Measurements from ENCODE around the gene PPP6R2.

Gene PPP6R2

GRCh38 chr22:50337262-50338041 is 5.7 kb upstream of the PPP6R2 start:
- no peak for TF ChIP-seq EP300 (IDR thresholded peaks at IDR 0.05; ENCODE audit: borderline replicate concordance)
- TF ChIP-seq ZBTB7A (IDR thresholded peaks at IDR 0.05; ENCODE audit: low read depth), result no peak
- no peak for TF ChIP-seq TCF12 (IDR thresholded peaks at IDR 0.05; ENCODE audit: low read depth)
- no peak for TF ChIP-seq EGR1 (IDR thresholded peaks at IDR 0.05)
- no peak for TF ChIP-seq FOXM1 (IDR thresholded peaks at IDR 0.05; ENCODE audit: borderline replicate concordance, low read depth)
- TF ChIP-seq RAD21 (IDR thresholded peaks at IDR 0.05; ENCODE audit: low read depth), result no peak
- no peak for TF ChIP-seq CREB1 (IDR thresholded peaks at IDR 0.05; ENCODE audit: low read depth)
- TF ChIP-seq CEBPB (IDR thresholded peaks at IDR 0.05), result no peak

GRCh38 chr22:50338042-50338573 is 5.0 kb upstream of the PPP6R2 start:
- TF ChIP-seq USF1 (IDR thresholded peaks at IDR 0.05) (no peak), MAX (IDR thresholded peaks at IDR 0.05) (no peak), CEBPB (IDR thresholded peaks at IDR 0.05) (no peak), TEAD4 (IDR thresholded peaks at IDR 0.05) (no peak), TCF12 (IDR thresholded peaks at IDR 0.05; ENCODE audit: low read depth) (no peak), NFIC (IDR thresholded peaks at IDR 0.05) (no peak), EGR1 (IDR thresholded peaks at IDR 0.05) (no peak), TAF1 (IDR thresholded peaks at IDR 0.05; ENCODE audit: low read depth) (no peak), RAD21 (IDR thresholded peaks at IDR 0.05; ENCODE audit: low read depth) (no peak), EP300 (IDR thresholded peaks at IDR 0.05; ENCODE audit: borderline replicate concordance) (no peak), REST (IDR thresholded peaks at IDR 0.05; ENCODE audit: low read depth) (no peak), ZBTB7A (IDR thresholded peaks at IDR 0.05; ENCODE audit: low read depth) (no peak), YY1 (IDR thresholded peaks at IDR 0.05; ENCODE audit: low read depth) (no peak), FOXM1 (IDR thresholded peaks at IDR 0.05; ENCODE audit: borderline replicate concordance, low read depth) (no peak), CREB1 (IDR thresholded peaks at IDR 0.05; ENCODE audit: low read depth) (no peak)

- TF ChIP-seq CREB1 (IDR thresholded peaks at IDR 0.05; ENCODE audit: low read depth), result no peak
- TF ChIP-seq CEBPB (IDR thresholded peaks at IDR 0.05), result no peak
- no peak for TF ChIP-seq EGR1 (IDR thresholded peaks at IDR 0.05)
- no peak for TF ChIP-seq TCF12 (IDR thresholded peaks at IDR 0.05; ENCODE audit: low read depth)
- TF ChIP-seq MAX (IDR thresholded peaks at IDR 0.05), result no peak
- TF ChIP-seq FOXM1 (IDR thresholded peaks at IDR 0.05; ENCODE audit: borderline replicate concordance, low read depth), result no peak
- TF ChIP-seq TEAD4 (IDR thresholded peaks at IDR 0.05), result no peak
- TF ChIP-seq ZBTB7A (IDR thresholded peaks at IDR 0.05; ENCODE audit: low read depth), result no peak
- TF ChIP-seq YY1 (IDR thresholded peaks at IDR 0.05; ENCODE audit: low read depth), result no peak
- TF ChIP-seq EP300 (IDR thresholded peaks at IDR 0.05; ENCODE audit: borderline replicate concordance), result no peak
- TF ChIP-seq RAD21 (IDR thresholded peaks at IDR 0.05; ENCODE audit: low read depth), result no peak
- no peak for TF ChIP-seq TAF1 (IDR thresholded peaks at IDR 0.05; ENCODE audit: low read depth)
Measured at GRCh38 chr22:50338860-50339462, 4.2 kb upstream of the PPP6R2 start.

- no peak for TF ChIP-seq FOXM1 (IDR thresholded peaks at IDR 0.05; ENCODE audit: borderline replicate concordance, low read depth)
- no peak for TF ChIP-seq YY1 (IDR thresholded peaks at IDR 0.05; ENCODE audit: low read depth)
- no peak for TF ChIP-seq TCF12 (IDR thresholded peaks at IDR 0.05; ENCODE audit: low read depth)
- TF ChIP-seq NFIC (IDR thresholded peaks at IDR 0.05), result no peak
- no peak for TF ChIP-seq TAF1 (IDR thresholded peaks at IDR 0.05; ENCODE audit: low read depth)
- no peak for TF ChIP-seq REST (IDR thresholded peaks at IDR 0.05; ENCODE audit: low read depth)
- TF ChIP-seq EGR1 (IDR thresholded peaks at IDR 0.05), result no peak
- no peak for TF ChIP-seq RAD21 (IDR thresholded peaks at IDR 0.05; ENCODE audit: low read depth)
- no peak for TF ChIP-seq MAX (IDR thresholded peaks at IDR 0.05)
- no peak for TF ChIP-seq CREB1 (IDR thresholded peaks at IDR 0.05; ENCODE audit: low read depth)
- TF ChIP-seq TEAD4 (IDR thresholded peaks at IDR 0.05), result no peak
- TF ChIP-seq ZBTB7A (IDR thresholded peaks at IDR 0.05; ENCODE audit: low read depth), result no peak
- TF ChIP-seq EP300 (IDR thresholded peaks at IDR 0.05; ENCODE audit: borderline replicate concordance), result no peak
Measured at GRCh38 chr22:50339945-50340879, 2.9 kb upstream of the PPP6R2 start.
